GM19239 (cell line): ENCODE measurements around the gene SNTG2.

Experiments used
- DNase-seq: peaks from one replicate; pipeline ENCODE4 v3.0.0; 2011; ENCODE audit warnings: low spot score; ENCODE audit not compliant: insufficient read length
- FAIRE-seq: peaks from 2 replicates; lab custom pipeline; 2011; peaks lifted over from hg19 to GRCh38; lab: Jason Lieb, UNC

The SNTG2 gene

GRCh38 chr2:949384-950079, 1.1 kb upstream of the SNTG2 start:
- DNase-seq (no peak), FAIRE-seq (no peak)

GRCh38 chr2:951224-952006, 766 bp downstream of the SNTG2 start:
- DNase-seq (no peak), FAIRE-seq (no peak)

DNA sequence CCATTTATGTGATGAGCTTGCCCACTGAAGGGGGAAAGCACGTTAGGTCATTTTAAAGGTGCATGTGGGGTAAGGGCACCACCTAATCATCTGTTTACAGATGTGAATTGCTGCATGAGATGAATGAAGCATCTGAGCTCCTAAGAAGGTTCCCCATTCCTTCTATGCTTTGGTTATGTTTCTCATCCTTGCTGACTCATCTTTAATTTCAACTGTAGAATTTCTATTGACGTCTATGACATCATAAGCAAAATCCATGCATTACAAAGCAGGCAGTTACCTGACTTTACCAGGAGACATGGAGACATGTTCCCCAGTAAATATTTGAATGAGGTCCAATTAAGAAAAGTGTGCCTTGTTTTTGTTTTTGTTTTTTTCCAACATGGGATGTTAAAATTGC, 2.8 kb downstream of the SNTG2 start:
- DNase-seq: no peak
- FAIRE-seq: no peak

DNA sequence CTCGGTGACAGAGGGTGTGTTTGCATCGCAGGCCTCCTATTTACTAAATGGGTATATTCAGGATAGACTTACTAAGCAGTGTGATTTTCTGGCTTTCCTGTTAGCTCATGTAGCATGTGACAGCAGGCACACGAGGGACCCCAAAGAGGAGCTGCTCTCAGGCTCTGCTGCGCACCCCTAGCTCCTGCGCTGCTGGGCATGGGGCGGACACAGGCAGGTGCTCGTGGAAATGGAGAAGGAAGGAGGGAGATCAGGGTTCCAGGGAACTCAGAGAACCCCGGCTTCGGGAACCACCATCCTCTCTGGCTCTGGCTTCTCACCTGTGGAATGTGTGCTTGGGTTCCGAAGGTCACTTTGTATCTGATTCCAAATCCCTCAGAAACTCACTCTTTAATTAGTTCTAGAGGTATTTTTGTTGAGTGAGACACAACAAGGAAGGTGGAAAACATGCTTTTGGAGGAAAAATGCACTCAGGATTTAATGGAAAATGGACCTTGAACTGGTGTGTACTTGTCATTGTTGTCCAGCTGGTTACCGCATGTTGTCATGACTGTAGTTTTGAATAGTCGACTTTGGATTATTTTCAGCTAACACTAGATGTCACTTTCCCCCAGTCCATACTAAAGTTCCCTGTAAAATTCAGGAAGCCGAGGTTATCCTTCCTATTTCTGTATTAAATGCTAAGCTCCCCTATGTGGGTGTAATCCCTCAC, 3.5 kb downstream of the SNTG2 start:
- no peak for FAIRE-seq
- no peak for DNase-seq

GRCh38 chr2:954687-955000, 4.0 kb downstream of the SNTG2 start:
- DNase-seq: no peak

DNA sequence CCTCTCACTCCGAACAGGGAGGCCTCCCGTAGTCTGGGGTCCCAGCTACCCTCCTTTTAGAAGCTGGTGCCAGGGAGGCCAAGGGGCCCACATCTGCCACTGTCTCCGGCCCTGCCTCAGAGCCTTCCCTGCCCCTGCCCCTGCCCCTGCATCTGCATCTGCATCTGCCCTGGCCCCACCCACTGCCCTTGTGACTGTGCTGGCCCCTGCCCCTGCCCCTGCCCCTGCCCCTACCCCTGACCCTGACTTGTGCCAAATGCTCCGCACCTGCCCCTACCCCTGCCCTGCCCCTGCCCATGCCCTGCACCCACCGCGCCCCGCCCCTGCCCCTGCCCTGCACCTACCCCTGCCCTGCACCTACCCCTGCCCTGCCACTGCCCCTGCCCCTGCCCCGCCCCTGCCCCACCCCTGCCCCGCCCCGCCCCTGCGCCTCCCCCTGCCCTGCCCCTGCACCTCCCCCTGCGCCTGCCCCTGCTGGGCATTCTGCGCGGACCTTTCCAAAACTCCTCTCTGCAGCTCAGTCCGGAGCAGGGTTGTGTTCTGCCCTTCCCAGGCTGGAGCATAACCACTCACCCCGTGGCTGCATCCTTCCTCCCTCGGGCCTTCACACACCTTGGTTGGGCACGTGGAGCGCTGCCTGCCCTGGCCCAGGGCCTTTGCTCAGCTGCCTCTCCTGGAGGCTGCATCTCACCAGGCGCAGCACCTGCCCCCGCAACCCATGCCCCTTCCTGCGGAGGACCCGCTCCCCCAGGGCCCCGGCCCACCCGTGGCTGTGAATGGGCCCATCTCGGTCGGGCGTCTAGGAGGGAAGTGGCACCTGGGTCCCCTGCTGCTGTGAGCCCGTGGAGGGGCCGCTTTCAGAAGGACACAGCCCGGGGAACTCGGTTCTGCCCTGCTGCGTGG, 5.4 kb downstream of the SNTG2 start:
- DNase-seq: no peak
- FAIRE-seq: no peak

More at GRCh38 chr2:954687-955000, 4.0 kb downstream of the SNTG2 start:
- no peak for FAIRE-seq

- FAIRE-seq (no peak), DNase-seq (no peak)
Observed at GRCh38 chr2:959457-959856, 8.8 kb downstream of the SNTG2 start.

- DNase-seq (no peak), FAIRE-seq (no peak)
Observed at GRCh38 chr2:960061-960736, 9.6 kb downstream of the SNTG2 start.

GRCh38 chr2:961786-962185, 11.1 kb downstream of the SNTG2 start:
- FAIRE-seq (no peak), DNase-seq (no peak)

DNA sequence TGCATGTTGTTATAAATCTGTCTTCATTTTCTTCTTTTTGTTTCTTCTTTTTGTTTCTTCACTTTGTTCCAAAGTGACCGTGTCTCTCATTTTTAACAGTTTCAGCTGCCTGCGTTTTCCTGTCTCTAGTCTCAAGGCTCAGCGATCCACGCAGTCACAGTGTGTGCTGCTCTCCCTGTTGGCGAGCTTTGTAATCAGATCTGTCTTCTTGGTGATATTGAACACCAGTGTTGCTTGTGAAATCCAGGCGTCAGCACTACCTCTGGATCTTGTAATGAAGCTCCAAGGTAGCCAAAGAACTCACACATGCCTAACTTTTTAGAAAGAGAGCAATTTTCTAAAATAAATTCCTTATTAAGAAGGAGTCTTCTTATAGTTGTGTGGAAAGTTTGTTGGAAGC, 13.2 kb downstream of the SNTG2 start:
- FAIRE-seq (no peak), DNase-seq (no peak)

- FAIRE-seq: no peak
- DNase-seq: no peak
Observed at GRCh38 chr2:964562-964961, 13.9 kb downstream of the SNTG2 start.

DNA sequence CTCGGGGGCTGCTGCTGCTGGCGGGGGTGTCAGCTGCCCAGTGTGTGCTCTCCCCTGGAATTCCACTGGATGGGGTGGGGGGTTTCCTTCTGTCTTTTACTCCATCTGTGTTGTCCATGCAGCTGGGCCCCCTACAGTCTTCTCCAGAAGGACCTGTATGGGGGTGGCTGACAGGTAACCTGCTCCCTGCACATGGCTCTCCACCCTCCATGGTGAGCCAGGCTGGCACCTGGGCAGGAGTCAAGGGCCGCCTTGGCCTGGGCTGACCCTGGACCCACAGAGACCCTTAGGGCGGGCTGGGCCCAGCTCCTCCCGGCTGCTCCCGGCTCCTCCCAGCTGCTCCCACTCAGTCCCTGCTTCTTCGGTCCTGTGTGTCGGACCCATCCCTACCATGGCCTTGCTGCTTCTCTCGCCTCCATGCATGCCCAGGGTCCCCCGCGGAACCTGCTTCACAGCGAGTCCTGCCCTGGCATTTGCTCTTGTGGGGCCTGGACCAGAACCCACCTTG, 15.0 kb downstream of the SNTG2 start:
- DNase-seq (no peak), FAIRE-seq (no peak)

DNA sequence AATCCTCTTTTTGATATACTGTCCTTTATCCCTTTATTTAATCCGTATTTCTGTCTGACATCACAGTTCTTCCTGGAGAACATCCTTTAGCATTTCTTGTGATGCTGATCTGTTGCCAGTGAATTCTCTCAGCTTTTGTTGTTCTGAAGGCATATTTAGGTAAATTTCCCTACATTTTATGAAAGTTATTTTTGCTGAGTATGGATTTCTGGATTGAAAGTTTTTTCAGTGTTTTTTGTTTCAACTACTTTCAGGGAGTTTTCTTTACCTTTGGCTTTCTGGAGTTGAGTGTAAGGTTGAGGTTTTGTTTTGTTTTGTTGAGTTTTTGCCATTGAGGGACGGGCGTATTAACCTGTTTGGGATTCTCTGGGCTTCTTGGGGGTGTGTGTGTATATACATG, 22.5 kb downstream of the SNTG2 start:
- FAIRE-seq (no peak), DNase-seq (no peak)

- DNase-seq: no peak
- no peak for FAIRE-seq
Observed at GRCh38 chr2:974054-974453, 23.4 kb downstream of the SNTG2 start.

DNA sequence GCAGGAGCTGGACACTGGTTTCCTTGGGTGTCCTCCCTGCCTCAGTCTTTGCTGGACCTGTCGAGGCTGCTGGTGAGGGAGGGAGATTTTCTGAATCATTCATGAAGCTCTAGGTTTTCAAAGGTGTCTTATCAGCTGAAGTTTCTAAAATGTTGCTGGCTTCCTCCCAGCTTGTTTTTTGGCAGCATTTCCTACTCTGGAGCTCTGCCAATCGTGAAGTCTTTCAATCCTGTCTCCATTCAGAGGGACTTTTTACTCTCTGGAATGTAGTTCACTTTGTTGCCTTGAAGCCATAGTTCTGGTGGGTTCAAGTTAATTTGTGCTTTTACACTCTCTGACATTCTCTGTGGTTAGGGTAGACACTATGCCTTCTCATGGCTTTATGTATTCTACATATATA, 23.9 kb downstream of the SNTG2 start:
- DNase-seq (no peak), FAIRE-seq (no peak)

- DNase-seq (no peak), FAIRE-seq (no peak)
Observed at GRCh38 chr2:975095-975494, 24.4 kb downstream of the SNTG2 start.

DNA sequence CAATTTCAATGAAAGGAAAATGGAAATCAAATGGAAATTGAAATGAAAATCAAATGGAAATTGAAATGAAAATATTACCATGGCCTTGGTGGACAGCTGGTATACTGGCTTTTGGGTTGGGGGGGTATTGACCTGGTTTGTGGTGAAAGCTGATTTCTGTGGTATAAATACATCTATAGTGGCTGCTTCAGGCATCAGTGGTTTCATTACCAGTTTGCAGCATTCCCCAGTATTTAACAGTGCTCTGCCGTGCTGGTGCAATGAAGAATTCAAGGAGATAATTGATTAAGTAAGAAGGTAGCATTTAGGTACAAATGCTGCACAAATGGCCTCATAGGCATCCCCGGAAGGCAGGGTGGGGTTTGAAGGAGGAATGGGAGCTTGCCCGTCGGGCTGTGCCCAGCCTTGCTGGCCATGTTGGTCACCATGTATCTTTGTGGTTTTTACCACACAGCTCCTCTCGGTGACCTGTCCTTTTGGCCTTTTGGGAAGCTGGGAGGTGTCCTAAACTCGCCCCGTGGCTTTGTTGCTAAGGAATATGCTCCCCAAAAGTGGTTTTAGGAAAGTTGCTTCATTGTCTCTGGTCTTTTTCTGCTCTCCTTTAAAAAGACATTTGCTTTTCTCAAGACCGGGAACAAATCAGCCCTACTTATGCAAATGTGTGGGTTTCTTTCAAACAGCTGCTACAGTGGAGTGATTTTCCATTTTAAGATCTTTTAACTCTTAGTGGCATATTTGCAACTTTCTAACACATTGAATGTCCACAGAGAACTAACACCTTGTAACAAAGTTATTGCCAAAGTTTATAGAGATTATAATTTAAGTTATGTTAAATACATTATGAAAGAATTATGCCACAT, 28.6 kb downstream of the SNTG2 start:
- DNase-seq (no peak), FAIRE-seq (no peak)

- FAIRE-seq (no peak), DNase-seq (no peak)
Observed at GRCh38 chr2:980176-980575, 29.5 kb downstream of the SNTG2 start.

DNA sequence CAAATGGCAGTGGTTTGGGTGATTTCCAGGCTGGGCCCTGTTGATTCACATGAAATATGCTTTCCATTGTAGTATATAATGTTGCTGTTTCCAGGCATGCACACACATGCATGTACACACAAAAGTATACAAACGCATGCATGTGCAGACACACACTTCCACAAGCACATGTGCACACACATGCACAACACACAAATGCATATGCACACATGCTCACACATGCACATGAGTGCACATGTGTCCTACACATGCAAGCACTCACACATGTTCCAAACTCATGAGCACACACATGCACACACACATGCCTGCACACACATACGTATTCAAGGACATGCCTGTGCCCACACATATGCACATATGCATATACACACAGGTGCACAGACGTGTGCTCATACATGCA, 30.6 kb downstream of the SNTG2 start:
- DNase-seq (no peak), FAIRE-seq (no peak)
